Astrocyte (in vitro differentiated cells and primary cell): ENCODE results near the gene TTC8. TPM values are rescaled to one million over a fixed set of nuclear protein-coding genes. Genes with fewer than 3 reads are reported as not detected.

Source experiments
- DNase-seq: peaks from one replicate; pipeline ENCODE4 v3.0.0-alpha.2; 2010; ENCODE audit warnings: low read depth
- FAIRE-seq: peaks from 2 replicates; lab custom pipeline; 2011; peaks lifted over from hg19 to GRCh38; lab: Jason Lieb, UNC
- H2AFZ ChIP-seq: 2 replicates; pipeline ENCODE4 v1.6.0; 2012; ENCODE audit warnings: low read depth, low read length, inconsistent platforms
- H3K27ac ChIP-seq: 2 replicates; pipeline ENCODE4 v1.5.1; 2011; ENCODE audit warnings: low read depth, low read length, inconsistent platforms
- H3K27me3 ChIP-seq: 2 replicates; pipeline ENCODE4 v1.6.0; 2011; ENCODE audit warnings: low read length, inconsistent platforms; ENCODE audit not compliant: insufficient read depth
- H3K36me3 ChIP-seq: 2 replicates; pipeline ENCODE4 v1.5.1; 2011; ENCODE audit warnings: low read length, inconsistent platforms; ENCODE audit not compliant: insufficient read depth
- H3K4me1 ChIP-seq: 2 replicates; pipeline ENCODE4 v1.5.1; 2011; ENCODE audit warnings: low read length, inconsistent platforms; ENCODE audit not compliant: insufficient read depth
- H3K4me2 ChIP-seq: 2 replicates; pipeline ENCODE4 v1.6.0; 2012; ENCODE audit warnings: low read length, inconsistent platforms
- H3K4me3 ChIP-seq: 2 replicates; pipeline ENCODE4 v1.5.1; 2011; ENCODE audit warnings: low read depth, mild to moderate bottlenecking, low read length, inconsistent platforms; ENCODE audit not compliant: insufficient read depth
- H3K79me2 ChIP-seq: 2 replicates; pipeline ENCODE4 v1.6.0; 2012; ENCODE audit warnings: mild to moderate bottlenecking, low read length, inconsistent platforms; ENCODE audit not compliant: insufficient read depth
- H3K9ac ChIP-seq: 2 replicates; pipeline ENCODE4 v1.6.0; 2012; ENCODE audit warnings: mild to moderate bottlenecking, low read length, inconsistent platforms
- H3K9me3 ChIP-seq: 2 replicates; pipeline ENCODE4 v1.5.1; 2012; ENCODE audit warnings: low read depth, mild to moderate bottlenecking, low read length, inconsistent platforms; ENCODE audit not compliant: insufficient read depth
- H4K20me1 ChIP-seq: 2 replicates; pipeline ENCODE4 v1.6.0; 2012; ENCODE audit warnings: low read length, inconsistent platforms; ENCODE audit not compliant: insufficient read depth
- H3K27ac Mint-ChIP-seq: one replicate; pipeline ENCODE4 v1.8.0; 2021; ENCODE audit warnings: mild to moderate bottlenecking, mixed read lengths; ENCODE audit not compliant: unreplicated experiment
- H3K27me3 Mint-ChIP-seq: one replicate; pipeline ENCODE4 v1.8.0; 2021; ENCODE audit warnings: low read depth, mixed read lengths; ENCODE audit not compliant: unreplicated experiment
- H3K36me3 Mint-ChIP-seq: one replicate; pipeline ENCODE4 v1.8.0; 2021; ENCODE audit warnings: low read depth, mixed read lengths; ENCODE audit not compliant: unreplicated experiment
- H3K4me1 Mint-ChIP-seq: one replicate; pipeline ENCODE4 v1.8.0; 2021; ENCODE audit warnings: low read depth, mixed read lengths; ENCODE audit not compliant: unreplicated experiment
- H3K4me3 Mint-ChIP-seq: one replicate; pipeline ENCODE4 v1.8.0; 2021; ENCODE audit warnings: mild to moderate bottlenecking, moderate library complexity, mixed read lengths; ENCODE audit not compliant: unreplicated experiment
- H3K9me3 Mint-ChIP-seq: one replicate; pipeline ENCODE4 v1.8.0; 2021; ENCODE audit warnings: mild to moderate bottlenecking, mixed read lengths; ENCODE audit not compliant: unreplicated experiment
- EZH2 ChIP-seq: IDR thresholded peaks from 2 replicates; pipeline ENCODE4 v1.6.1; 2012; ENCODE audit warnings: mild to moderate bottlenecking, low read length, inconsistent platforms; ENCODE audit not compliant: insufficient read depth
- total RNA-seq: library from RNA; stranded (reverse); gene quantifications from 2 replicates; pipeline ENCODE4 v1.2.1, GENCODE V29; 2021
- TF ChIP-seq, protein P1 (sequence below): IDR thresholded peaks from 2 replicates; pipeline ENCODE4 v1.5.1; 2011; ENCODE audit warnings: low read depth, mild to moderate bottlenecking, inconsistent platforms, low read length, moderate library complexity; ENCODE audit not compliant: insufficient read depth

The TTC8 gene
- total RNA-seq, 1 donor from 2014 or later: 23.7 TPM

DNA sequence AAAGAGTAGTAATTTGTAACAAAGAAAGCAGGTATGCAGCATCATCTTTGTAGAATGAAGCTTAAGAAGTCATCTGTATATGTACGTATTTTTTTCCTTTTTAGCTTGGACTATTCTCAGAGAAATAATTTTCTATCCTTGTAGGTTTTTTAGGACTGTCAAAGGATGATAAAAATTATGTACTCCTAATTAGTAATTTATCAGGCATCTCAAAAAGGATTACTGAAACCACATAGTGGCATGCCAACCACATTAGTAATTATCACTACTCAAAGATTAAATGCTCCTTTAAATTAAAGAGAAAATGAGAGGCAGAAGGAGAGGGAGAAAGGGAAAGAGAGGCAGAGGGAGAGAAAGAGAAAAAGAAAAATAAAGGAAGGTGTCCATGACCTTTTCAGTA is 17.3 kb downstream of the TTC8 start:
- FAIRE-seq (peak; percentile 17), DNase-seq (peak; percentile 52)
- H3K27me3 ChIP-seq: no peaks in the 10 kb centered on the region
- H3K9ac ChIP-seq: no peak overlapping the region
- H3K36me3 Mint-ChIP-seq: no peaks in the 10 kb centered on the region
- no peaks in the 10 kb centered on the region for H3K9me3 Mint-ChIP-seq
- H3K79me2 ChIP-seq: peaks cover 8% of the 10 kb centered on the region
- H3K27me3 Mint-ChIP-seq: no peaks in the 10 kb centered on the region
- H3K4me3 ChIP-seq: no peak overlapping the region
- no peaks in the 10 kb centered on the region for H3K9me3 ChIP-seq
- no peaks in the 10 kb centered on the region for H4K20me1 ChIP-seq
- no peak for TF ChIP-seq EZH2
- TF ChIP-seq, protein P1, sequence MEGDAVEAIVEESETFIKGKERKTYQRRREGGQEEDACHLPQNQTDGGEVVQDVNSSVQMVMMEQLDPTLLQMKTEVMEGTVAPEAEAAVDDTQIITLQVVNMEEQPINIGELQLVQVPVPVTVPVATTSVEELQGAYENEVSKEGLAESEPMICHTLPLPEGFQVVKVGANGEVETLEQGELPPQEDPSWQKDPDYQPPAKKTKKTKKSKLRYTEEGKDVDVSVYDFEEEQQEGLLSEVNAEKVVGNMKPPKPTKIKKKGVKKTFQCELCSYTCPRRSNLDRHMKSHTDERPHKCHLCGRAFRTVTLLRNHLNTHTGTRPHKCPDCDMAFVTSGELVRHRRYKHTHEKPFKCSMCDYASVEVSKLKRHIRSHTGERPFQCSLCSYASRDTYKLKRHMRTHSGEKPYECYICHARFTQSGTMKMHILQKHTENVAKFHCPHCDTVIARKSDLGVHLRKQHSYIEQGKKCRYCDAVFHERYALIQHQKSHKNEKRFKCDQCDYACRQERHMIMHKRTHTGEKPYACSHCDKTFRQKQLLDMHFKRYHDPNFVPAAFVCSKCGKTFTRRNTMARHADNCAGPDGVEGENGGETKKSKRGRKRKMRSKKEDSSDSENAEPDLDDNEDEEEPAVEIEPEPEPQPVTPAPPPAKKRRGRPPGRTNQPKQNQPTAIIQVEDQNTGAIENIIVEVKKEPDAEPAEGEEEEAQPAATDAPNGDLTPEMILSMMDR: no peak
- no peak overlapping the region for H3K4me3 Mint-ChIP-seq
- peaks cover 13% of the 10 kb centered on the region for H3K4me1 Mint-ChIP-seq
- H2AFZ ChIP-seq: no peak overlapping the region
- peak overlapping the region; percentile 23 for H3K27ac ChIP-seq
- peaks cover 3% of the 10 kb centered on the region for H3K36me3 ChIP-seq
- H3K4me2 ChIP-seq: peak overlapping the region; percentile 24
- H3K27ac Mint-ChIP-seq: peak overlapping the region; percentile 59
- peaks cover 12% of the 10 kb centered on the region for H3K4me1 ChIP-seq

DNA sequence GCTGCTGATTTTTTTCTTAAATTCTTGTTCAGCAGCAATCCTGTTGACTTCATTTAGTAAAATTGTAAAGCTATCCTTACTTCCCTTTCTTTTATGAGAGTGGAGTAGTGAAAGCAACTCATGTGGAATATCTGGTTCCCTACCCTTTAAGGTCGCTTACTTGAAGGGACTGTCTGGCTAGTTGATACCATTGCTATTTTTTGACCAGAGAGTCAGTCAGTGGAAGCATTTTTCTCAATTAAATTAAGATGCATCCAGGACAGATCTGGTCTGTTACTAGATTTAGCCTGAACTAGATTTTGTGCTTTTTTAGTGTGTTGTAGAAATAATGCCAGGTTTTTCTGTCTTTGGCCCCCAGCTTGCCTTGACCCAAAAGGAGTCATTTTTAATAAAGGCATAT is 18.0 kb downstream of the TTC8 start:
- H3K4me3 Mint-ChIP-seq: no peak overlapping the region
- H3K36me3 ChIP-seq: peaks cover 3% of the 10 kb centered on the region
- no peak overlapping the region for H3K27ac Mint-ChIP-seq
- no peaks in the 10 kb centered on the region for H3K36me3 Mint-ChIP-seq
- H3K4me3 ChIP-seq: no peak overlapping the region
- H3K27ac ChIP-seq: no peak overlapping the region
- H3K27me3 ChIP-seq: no peaks in the 10 kb centered on the region
- DNase-seq (no peak), FAIRE-seq (no peak)
- peak overlapping the region; percentile 24 for H3K4me2 ChIP-seq
- no peaks in the 10 kb centered on the region for H3K27me3 Mint-ChIP-seq
- TF ChIP-seq, protein P1: no peak
- no peak for TF ChIP-seq EZH2
- H3K9ac ChIP-seq: no peak overlapping the region
- no peaks in the 10 kb centered on the region for H4K20me1 ChIP-seq
- H3K9me3 ChIP-seq: no peaks in the 10 kb centered on the region
- H3K4me1 Mint-ChIP-seq: peaks cover 13% of the 10 kb centered on the region
- H2AFZ ChIP-seq: no peak overlapping the region
- no peaks in the 10 kb centered on the region for H3K9me3 Mint-ChIP-seq
- peaks cover 12% of the 10 kb centered on the region for H3K4me1 ChIP-seq
- H3K79me2 ChIP-seq: peaks cover 1% of the 10 kb centered on the region

DNA sequence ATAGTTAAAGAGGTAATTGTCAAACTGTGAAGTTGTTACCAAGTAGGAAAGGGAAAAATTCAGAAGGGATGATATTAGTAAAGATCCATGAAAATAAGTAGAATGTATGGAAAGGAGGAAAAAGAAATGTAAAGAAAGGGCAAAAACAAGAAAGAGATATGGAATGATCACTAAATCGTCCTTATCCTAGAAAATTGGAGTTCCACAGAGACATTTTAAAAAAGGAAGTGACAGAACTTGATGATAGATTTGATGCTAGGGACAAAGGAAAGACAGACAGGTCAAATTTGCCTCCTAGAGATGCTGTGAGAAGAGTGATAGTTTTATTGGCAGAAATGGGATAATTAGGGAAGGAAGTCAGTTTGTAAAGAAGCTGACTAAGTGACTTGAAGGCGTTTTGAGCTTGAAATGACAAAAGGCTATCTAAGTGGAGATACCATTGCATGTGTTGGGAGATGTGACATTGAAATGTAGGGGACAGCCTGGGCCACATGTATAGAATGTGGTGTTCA is 20.6 kb downstream of the TTC8 start:
- Mint-ChIP-seq H3K4me3 (no peak overlapping the region), H3K9me3 (no peaks in the 10 kb centered on the region), H3K27me3 (no peaks in the 10 kb centered on the region), H3K27ac (no peak overlapping the region), H3K4me1 (peaks cover 22% of the 10 kb centered on the region), H3K36me3 (no peaks in the 10 kb centered on the region)
- no peak for DNase-seq
- Histone ChIP-seq H3K79me2 (no peaks in the 10 kb centered on the region), H3K9me3 (no peaks in the 10 kb centered on the region), H4K20me1 (no peaks in the 10 kb centered on the region), H3K4me3 (no peak overlapping the region), H3K4me1 (peaks cover 17% of the 10 kb centered on the region), H3K27ac (no peak overlapping the region), H3K9ac (no peak overlapping the region), H2AFZ (no peak overlapping the region), H3K36me3 (peaks cover 3% of the 10 kb centered on the region), H3K4me2 (no peak overlapping the region), H3K27me3 (no peaks in the 10 kb centered on the region)
- FAIRE-seq: no peak
- TF ChIP-seq EZH2: no peak
- TF ChIP-seq, protein P1: no peak
